Ovary (tissue), 3 donors: ENCODE measurements around the gene GOPC.

Source experiments
- EP300 ChIP-seq: sonication (generic); formaldehyde crosslinking; IDR thresholded peaks from one replicate; pipeline ENCODE4 v1.6.1; 2017; ENCODE audit warnings: antibody characterized with exemption
- POLR2A ChIP-seq: fragments of 450-650 bp; IDR thresholded peaks from one replicate; pipeline ENCODE4 v1.6.1; 2017; ENCODE audit warnings: antibody characterized with exemption, mild to moderate bottlenecking, moderate library complexity
- TF ChIP-seq, protein P1 (sequence below), 3 donors: fragments of 450-650 bp in 2 of 3; fragments of 200-600 bp in 1 of 3; IDR thresholded peaks; one replicate each; pipeline versions ENCODE4 v1.5.1 to v1.8.0; 2016 to 2022; ENCODE audit warnings: antibody characterized with exemption in 3 of 3, mild to moderate bottlenecking in 1 of 3
- donor health status: DM: no; HTN: no; CAD: no.

DNA sequence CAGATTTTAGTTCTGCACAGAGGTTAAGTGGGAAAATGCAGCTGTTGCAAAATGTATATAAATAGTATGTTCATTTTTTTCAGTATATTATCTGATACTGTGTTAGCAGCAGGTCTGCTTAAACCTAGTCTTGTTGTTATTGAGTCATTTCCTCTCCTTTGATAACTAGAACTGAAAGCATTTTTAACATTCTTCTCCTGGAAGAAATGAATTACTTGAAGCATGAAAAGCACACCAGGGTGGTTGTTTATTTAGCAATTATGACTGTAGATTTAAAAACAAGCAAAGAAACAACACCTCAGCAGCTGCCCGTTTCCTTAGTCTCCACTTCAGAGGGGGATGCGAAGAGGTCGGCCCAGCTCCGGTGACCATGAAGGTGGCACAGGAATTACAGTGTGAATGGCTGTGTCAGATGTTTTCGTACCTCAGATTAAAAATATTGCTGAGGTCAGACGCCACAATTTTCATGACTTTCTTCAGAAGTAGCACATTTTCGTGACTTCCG is 53.5 kb downstream of the GOPC start:
- TF ChIP-seq, protein P1, sequence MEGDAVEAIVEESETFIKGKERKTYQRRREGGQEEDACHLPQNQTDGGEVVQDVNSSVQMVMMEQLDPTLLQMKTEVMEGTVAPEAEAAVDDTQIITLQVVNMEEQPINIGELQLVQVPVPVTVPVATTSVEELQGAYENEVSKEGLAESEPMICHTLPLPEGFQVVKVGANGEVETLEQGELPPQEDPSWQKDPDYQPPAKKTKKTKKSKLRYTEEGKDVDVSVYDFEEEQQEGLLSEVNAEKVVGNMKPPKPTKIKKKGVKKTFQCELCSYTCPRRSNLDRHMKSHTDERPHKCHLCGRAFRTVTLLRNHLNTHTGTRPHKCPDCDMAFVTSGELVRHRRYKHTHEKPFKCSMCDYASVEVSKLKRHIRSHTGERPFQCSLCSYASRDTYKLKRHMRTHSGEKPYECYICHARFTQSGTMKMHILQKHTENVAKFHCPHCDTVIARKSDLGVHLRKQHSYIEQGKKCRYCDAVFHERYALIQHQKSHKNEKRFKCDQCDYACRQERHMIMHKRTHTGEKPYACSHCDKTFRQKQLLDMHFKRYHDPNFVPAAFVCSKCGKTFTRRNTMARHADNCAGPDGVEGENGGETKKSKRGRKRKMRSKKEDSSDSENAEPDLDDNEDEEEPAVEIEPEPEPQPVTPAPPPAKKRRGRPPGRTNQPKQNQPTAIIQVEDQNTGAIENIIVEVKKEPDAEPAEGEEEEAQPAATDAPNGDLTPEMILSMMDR (IDR thresholded peaks at IDR 0.05), result no peak
- TF ChIP-seq EP300, result no peak
- no peak for TF ChIP-seq POLR2A
